Common myeloid progenitor, CD34-positive (primary cell): ENCODE results near the gene TEX14.

Experiments used
- CTCF ChIA-PET: fragments of 350-600 bp; sonication (Branson Sonifier 250); formaldehyde crosslinking; loops from one replicate; lab custom pipeline; 2021; ENCODE audit warnings: antibody characterized with exemption; lab: Charles Lee
- POLR2A ChIA-PET: fragments of 350-600 bp; sonication (Branson Sonifier 250); formaldehyde crosslinking; loops from one replicate; lab custom pipeline; 2021; ENCODE audit warnings: antibody characterized with exemption; lab: Charles Lee
- DNase-seq, 3 donors: peaks; one replicate each; pipeline versions ENCODE4 v3.0.0 to v3.0.0-alpha.2; 2013
- H3K27ac ChIP-seq, 2 experiments: 1 replicate in 1 of 2; 2 replicates in 1 of 2; pipeline ENCODE4 v1.7.0; 2013; ENCODE audit warnings: inconsistent platforms in 2 of 2, low read length in 2 of 2, mild to moderate bottlenecking in 2 of 2, low read depth in 1 of 2, moderate library complexity in 1 of 2; ENCODE audit not compliant: severe bottlenecking in 2 of 2, insufficient read depth in 1 of 2, poor library complexity in 1 of 2
- H3K27me3 ChIP-seq, 5 experiments: replicated peaks in 2 of 5; 1 replicate in 3 of 5; 2 replicates in 2 of 5; pipeline versions ENCODE4 v1.6.1 to v1.7.0; 2013; ENCODE audit warnings: low read length in 4 of 5, mild to moderate bottlenecking in 2 of 5, moderate library complexity in 2 of 5, inconsistent platforms in 1 of 5; ENCODE audit not compliant: insufficient read depth in 5 of 5, control insufficient read depth in 4 of 5
- H3K36me3 ChIP-seq, 4 experiments: 1 replicate in 2 of 4; 2 replicates in 2 of 4; pipeline versions ENCODE4 v1.6.1 to v1.7.0; 2013; ENCODE audit warnings: low read length in 3 of 4, control low read depth in 1 of 4, mild to moderate bottlenecking in 1 of 4; ENCODE audit not compliant: control insufficient read depth in 4 of 4, insufficient read depth in 4 of 4
- H3K4me1 ChIP-seq, 4 experiments: 1 replicate in 3 of 4; 2 replicates in 1 of 4; pipeline versions ENCODE4 v1.6.1 to v1.7.1; 2013; ENCODE audit warnings: low read length in 3 of 4, mild to moderate bottlenecking in 3 of 4, control low read depth in 1 of 4, inconsistent platforms in 1 of 4, moderate library complexity in 1 of 4; ENCODE audit not compliant: control insufficient read depth in 4 of 4, insufficient read depth in 4 of 4; ENCODE audit errors: control extremely low read depth in 1 of 4
- H3K4me3 ChIP-seq, 7 experiments: 1 replicate in 4 of 7; 2 replicates in 3 of 7; pipeline versions ENCODE4 v1.5.1 to v1.7.0; 2013; ENCODE audit warnings: mild to moderate bottlenecking in 7 of 7, low read length in 6 of 7, moderate library complexity in 6 of 7, inconsistent platforms in 2 of 7, low read depth in 2 of 7, control low read depth in 1 of 7; ENCODE audit not compliant: insufficient read depth in 4 of 7, control insufficient read depth in 1 of 7; ENCODE audit errors: extremely low read depth in 1 of 7
- H3K9me3 ChIP-seq, 5 experiments: 1 replicate in 4 of 5; 2 replicates in 1 of 5; pipeline versions ENCODE4 v1.6.1 to v1.7.1; 2013; ENCODE audit warnings: low read length in 4 of 5, mild to moderate bottlenecking in 2 of 5, inconsistent platforms in 1 of 5, low read depth in 1 of 5, moderate library complexity in 1 of 5; ENCODE audit not compliant: control insufficient read depth in 4 of 5, insufficient read depth in 2 of 5; ENCODE audit errors: control extremely low read depth in 1 of 5
- WGBS: methylation state at CpG from one replicate; pipeline ENCODE4 v1.1.5; 2013; ENCODE audit not compliant: insufficient coverage; 5-methylcytosine and 5-hydroxymethylcytosine counted together

The TEX14 gene

GRCh38 chr17:58534331-58534730 is 157.5 kb downstream of the TEX14 start:
- Histone ChIP-seq H3K36me3 (no peaks in the 10 kb centered on the region), H3K9me3 (no peaks in the 10 kb centered on the region), H3K4me1 (peaks cover 0 to 19% (median 12%) of the 10 kb centered on the region in 4 experiments), H3K27me3 (peaks cover 0 to 37% (median 22%) of the 10 kb centered on the region in 5 experiments), H3K4me3 (no peak overlapping the region), H3K27ac (no peak overlapping the region)
- ChIA-PET CTCF (interaction anchor here (1.2 to 2.1 kb wide), 3 partner anchors 11 to 474 kb away, joined by 3 to 6 read pairs (median 3); no protein-coding TSS in a partner anchor), POLR2A (interaction anchor here (1.1 kb wide), 1 partner anchor 11 kb away, joined by 3 read pairs; no protein-coding TSS in a partner anchor)
- WGBS = 100% methylated on average over 2 of the region's 3 CpGs
- DNase-seq = no peak

GRCh38 chr17:58533616-58534188 is 158.1 kb downstream of the TEX14 start:
- Histone ChIP-seq H3K4me3 (no peak overlapping the region), H3K27me3 (peaks cover 0 to 39% (median 23%) of the 10 kb centered on the region in 5 experiments), H3K4me1 (peaks cover 0 to 14% (median 10%) of the 10 kb centered on the region in 4 experiments), H3K27ac (no peak overlapping the region), H3K9me3 (no peaks in the 10 kb centered on the region), H3K36me3 (no peaks in the 10 kb centered on the region)
- DNase-seq = no peak
- WGBS = 95% methylated on average over 5 of the region's 5 CpGs
- ChIA-PET CTCF (interaction anchor here (1.2 to 2.6 kb wide), 3 partner anchors 8 to 475 kb away, joined by 3 to 9 read pairs (median 3); no protein-coding TSS in a partner anchor), POLR2A (interaction anchor here (1.1 kb wide), 1 partner anchor 12 kb away, joined by 3 read pairs; no protein-coding TSS in a partner anchor)

GRCh38 chr17:58532555-58532951 is 159.3 kb downstream of the TEX14 start:
- Histone ChIP-seq H3K27ac (no peak overlapping the region), H3K4me3 (peak overlapping the region in 4 of 7 experiments; percentile 35 to 72 (median 66)), H3K27me3 (peaks cover 0 to 42% (median 24%) of the 10 kb centered on the region in 5 experiments), H3K36me3 (no peaks in the 10 kb centered on the region), H3K4me1 (peaks cover 0 to 13% (median 9%) of the 10 kb centered on the region in 4 experiments), H3K9me3 (no peaks in the 10 kb centered on the region)
- DNase-seq = no peak
- ChIA-PET CTCF (interaction anchor here (1.0 to 2.6 kb wide), 2 partner anchors 9 to 40 kb away, joined by 3 to 9 read pairs; no protein-coding TSS in a partner anchor), POLR2A (no interaction called here)
- WGBS = 85% methylated on average over 3 of the region's 3 CpGs

GRCh38 chr17:58531661-58532554 is 159.9 kb downstream of the TEX14 start:
- Histone ChIP-seq H3K27ac (no peak overlapping the region), H3K36me3 (no peaks in the 10 kb centered on the region), H3K27me3 (peaks cover 0 to 42% (median 24%) of the 10 kb centered on the region in 5 experiments), H3K9me3 (no peaks in the 10 kb centered on the region), H3K4me3 (peak overlapping the region; percentile 19 to 72 (median 62)), H3K4me1 (peaks cover 0 to 14% (median 12%) of the 10 kb centered on the region in 4 experiments)
- ChIA-PET POLR2A (no interaction called here), CTCF (interaction anchor here (1.0 to 2.6 kb wide), 3 partner anchors 10 to 40 kb away, joined by 3 to 9 read pairs (median 8); no protein-coding TSS in a partner anchor)
- peak in 2 of 3 donors; percentile 60 to 62 for DNase-seq
- WGBS = under 1% methylated on average over 68 of the region's 82 CpGs

GRCh38 chr17:58531122-58531521 is 160.7 kb downstream of the TEX14 start:
- peak overlapping the region in 5 of 7 experiments; percentile 50 to 72 (median 65) for H3K4me3 ChIP-seq

GRCh38 chr17:58530655-58531054 is 161.2 kb downstream of the TEX14 start:
- DNase-seq = no peak
- 83% methylated on average over 2 of the region's 2 CpGs for WGBS
- peaks cover 0 to 18% (median 15%) of the 10 kb centered on the region in 4 experiments for H3K4me1 ChIP-seq
- H3K36me3 ChIP-seq = no peaks in the 10 kb centered on the region
- ChIA-PET POLR2A (no interaction called here), CTCF (interaction anchor here (1.3 to 2.6 kb wide), 3 partner anchors 10 to 12 kb away, joined by 3 to 8 read pairs (median 4); no protein-coding TSS in a partner anchor)
- H3K4me3 ChIP-seq = no peak overlapping the region
- H3K27ac ChIP-seq = no peak overlapping the region
- peaks cover 0 to 42% (median 23%) of the 10 kb centered on the region in 5 experiments for H3K27me3 ChIP-seq
- H3K9me3 ChIP-seq = no peaks in the 10 kb centered on the region

More at GRCh38 chr17:58531122-58531521, 160.7 kb downstream of the TEX14 start:
- Histone ChIP-seq H3K36me3 (no peaks in the 10 kb centered on the region), H3K27ac (no peak overlapping the region), H3K9me3 (no peaks in the 10 kb centered on the region), H3K27me3 (peaks cover 0 to 42% (median 23%) of the 10 kb centered on the region in 5 experiments), H3K4me1 (peaks cover 0 to 18% (median 15%) of the 10 kb centered on the region in 4 experiments)
- ChIA-PET CTCF (interaction anchor here (1.3 to 2.6 kb wide), 2 partner anchors 11 to 12 kb away, joined by 4 to 8 read pairs; no protein-coding TSS in a partner anchor), POLR2A (no interaction called here)
- DNase-seq = no peak
- whole genome bisulfite sequencing = 43% methylated on average over 1 of the region's 3 CpGs
